Measurements from ENCODE around the gene HCAR3. TPM values are rescaled to one million over a fixed set of nuclear protein-coding genes. Genes with fewer than 3 reads are reported as not detected.
"Not testable (repeated sequence)": the region's sequence is repeated elsewhere in the genome, so short reads cannot be mapped to it uniquely, and the experiment has no call there.

The HCAR3 gene
- polyA plus RNA-seq, 1 donor, result 0.28 TPM

DNA sequence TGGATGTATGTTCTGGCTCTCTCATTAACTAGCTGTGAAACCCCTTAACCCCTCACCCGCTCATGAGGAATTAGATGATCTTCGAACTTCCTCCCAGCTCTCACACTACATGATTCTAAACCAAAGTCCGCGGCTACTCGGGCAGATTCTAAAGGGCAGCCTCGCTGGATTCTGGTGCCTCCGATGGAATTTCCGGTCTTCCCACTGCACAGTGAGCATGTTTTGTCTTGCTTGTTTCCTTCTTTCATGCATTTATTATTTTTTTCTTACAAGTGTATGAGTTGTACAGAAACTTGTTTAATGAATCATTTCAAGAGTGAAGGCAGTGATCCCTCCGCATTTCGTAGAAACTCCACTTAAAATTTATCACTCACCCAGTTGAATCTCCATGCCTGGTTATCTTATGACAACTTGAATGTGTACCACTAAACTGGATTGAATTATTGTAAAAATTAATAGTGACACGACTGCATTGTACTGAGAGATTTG lies 4.5 kb upstream of the HCAR3 start:
- no peak for DNase-seq

GRCh38 chr12:122715211-122715610 lies 1.4 kb downstream of the HCAR3 start:
- not testable (repeated sequence) for DNase-seq

- not testable (repeated sequence) for DNase-seq
Observed at GRCh38 chr12:122713491-122714188, 3.0 kb downstream of the HCAR3 start.

- DNase-seq, result not testable (repeated sequence)
Observed at GRCh38 chr12:122711266-122711665, 5.3 kb downstream of the HCAR3 start.

DNA sequence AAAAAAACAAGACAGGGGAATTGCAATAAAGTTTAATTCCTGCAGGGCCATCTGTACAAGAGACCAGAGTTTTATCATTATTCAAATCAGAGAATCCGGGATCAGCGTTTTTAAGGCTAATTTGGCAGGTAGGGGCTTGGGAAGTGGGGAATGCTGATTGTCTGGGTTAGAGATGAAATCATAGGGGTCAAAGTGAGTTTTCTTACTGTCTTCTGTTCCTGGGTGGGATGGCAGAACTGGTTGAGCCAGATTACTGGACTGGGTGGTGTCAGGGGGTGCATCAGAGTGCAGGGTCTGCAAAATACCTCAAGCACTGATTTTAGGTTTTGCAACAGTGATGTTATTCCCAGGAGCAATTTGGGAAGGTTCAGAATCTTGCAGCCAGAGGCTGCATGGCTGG lies 6.3 kb downstream of the HCAR3 start:
- not testable (repeated sequence) for DNase-seq

- DNase-seq, result not testable (repeated sequence)
Observed at GRCh38 chr12:122709287-122709686, 7.3 kb downstream of the HCAR3 start.

DNA sequence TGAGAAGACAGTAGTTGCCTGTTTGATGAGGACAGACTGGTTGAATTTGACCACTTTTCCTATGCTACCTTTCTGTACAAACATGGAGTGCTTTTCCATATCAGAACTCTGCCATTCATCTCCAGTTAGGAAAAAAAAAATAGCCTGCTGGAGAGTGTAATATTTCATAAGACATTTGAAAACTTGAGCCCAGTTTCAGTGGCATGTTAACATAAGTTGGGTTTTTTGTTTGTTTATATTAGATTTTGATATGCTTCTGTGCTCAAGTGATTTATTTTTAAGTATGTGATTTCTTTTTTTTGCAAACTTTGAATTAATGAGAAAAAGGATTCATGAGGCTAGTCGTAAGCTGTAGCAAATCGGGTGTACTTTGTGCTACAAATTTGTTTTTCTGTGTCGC lies 12.8 kb downstream of the HCAR3 start:
- DNase-seq, result not testable (repeated sequence)

- not testable (repeated sequence) for DNase-seq
Observed at GRCh38 chr12:122702890-122703611, 13.6 kb downstream of the HCAR3 start, which contains the start of gene HCAR2. HCAR2 (minus strand) TSS chr12:122703357; CDS start chr12:122703283, 74 bp downstream.

GRCh38 chr12:122701481-122701880 lies 15.1 kb downstream of the HCAR3 start:
- not testable (repeated sequence) for DNase-seq

- DNase-seq, result not testable (repeated sequence)
Observed at GRCh38 chr12:122700038-122700710, 16.4 kb downstream of the HCAR3 start.

DNA sequence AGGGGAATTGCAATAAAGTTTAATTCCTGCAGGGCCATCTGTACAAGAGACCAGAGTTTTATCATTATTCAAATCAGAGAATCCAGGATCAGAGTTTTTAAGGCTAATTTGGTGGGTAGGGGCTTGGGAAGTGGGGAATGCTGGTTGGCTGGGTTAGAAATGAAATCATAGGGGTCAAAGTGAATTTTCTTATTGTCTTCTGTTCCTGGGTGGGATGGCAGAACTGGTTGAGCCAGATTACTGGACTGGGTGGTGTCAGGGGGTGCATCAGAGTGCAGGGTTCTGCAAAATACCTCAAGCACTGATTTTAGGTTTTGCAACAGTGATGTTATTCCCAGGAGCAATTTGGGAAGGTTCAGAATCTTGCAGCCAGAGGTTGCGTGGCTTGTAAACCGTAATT lies 19.7 kb downstream of the HCAR3 start:
- not testable (repeated sequence) for DNase-seq

- DNase-seq, result no peak
Observed at GRCh38 chr12:122691566-122691965, 25.0 kb downstream of the HCAR3 start.

DNA sequence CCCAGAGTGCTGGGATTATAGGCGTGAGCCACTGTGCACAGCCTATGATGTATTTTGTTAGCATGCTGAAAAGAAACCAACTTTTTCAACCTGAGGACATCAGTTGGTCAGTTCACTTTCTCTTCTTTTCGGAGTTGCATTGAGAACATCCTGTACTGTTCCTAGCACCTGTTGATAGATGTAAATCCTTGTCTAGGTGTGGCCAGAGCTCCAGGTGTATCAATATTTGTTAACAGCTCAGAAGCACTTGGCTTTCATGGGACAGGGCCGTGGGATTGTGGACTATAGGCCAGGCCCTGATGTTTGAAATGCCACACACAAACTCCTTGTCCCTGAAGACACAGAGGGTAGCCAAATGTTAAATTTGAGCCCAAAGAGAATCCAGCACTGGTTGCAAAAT lies 28.3 kb downstream of the HCAR3 start:
- no peak for DNase-seq

- DNase-seq, result no peak
Observed at GRCh38 chr12:122687086-122687485, 29.5 kb downstream of the HCAR3 start.

GRCh38 chr12:122686538-122686937 lies 30.1 kb downstream of the HCAR3 start:
- no peak for DNase-seq

DNA sequence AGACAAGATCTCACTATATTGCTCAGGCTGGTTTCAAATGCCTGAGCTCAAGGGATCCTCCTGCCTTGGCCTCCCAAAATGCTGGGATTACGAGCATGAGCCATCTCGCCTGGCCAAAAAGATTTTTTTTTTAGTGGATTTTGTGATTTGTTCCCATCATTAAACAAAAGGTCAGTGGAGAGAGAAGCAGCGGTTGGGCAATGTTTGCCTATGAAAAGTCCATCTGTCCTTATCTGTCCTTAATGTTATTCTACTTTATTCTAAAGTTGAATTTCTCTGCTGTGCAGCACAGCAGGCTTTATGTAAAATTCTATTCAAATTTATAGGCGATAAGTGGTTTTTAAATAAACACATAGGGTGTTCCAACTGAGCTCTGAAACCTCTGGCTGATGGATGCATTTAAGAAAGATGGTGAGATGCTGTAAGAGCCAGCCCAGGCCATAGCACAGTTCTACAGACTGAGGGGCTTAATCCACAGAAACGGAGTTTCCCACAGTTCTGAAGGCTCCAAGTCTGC lies 32.3 kb downstream of the HCAR3 start:
- DNase-seq, result no peak

GRCh38 chr12:122681814-122682213 lies 34.8 kb downstream of the HCAR3 start:
- DNase-seq, result no peak

- not testable (repeated sequence) for DNase-seq
Observed at GRCh38 chr12:122680989-122681388, 35.6 kb downstream of the HCAR3 start.

DNA sequence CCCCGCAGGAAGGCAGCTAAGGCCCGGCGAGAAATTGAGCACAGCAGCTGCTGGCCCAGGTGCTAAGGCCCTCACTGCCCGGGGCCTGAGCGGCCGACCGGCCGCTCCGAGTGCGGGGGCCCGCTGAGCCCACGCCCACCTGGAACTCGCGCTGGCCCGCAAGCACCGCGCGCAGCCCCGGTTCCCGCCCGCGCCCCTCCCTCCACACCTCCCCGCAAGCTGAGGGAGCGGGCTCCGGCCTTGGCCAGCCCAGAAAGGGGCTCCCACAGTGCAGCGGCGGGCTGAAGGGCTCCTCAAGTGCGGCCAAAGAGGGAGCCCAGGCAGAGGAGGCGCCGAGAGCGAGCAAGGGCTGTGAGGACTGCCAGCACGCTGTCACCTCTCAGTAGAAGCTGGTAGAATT lies 39.8 kb downstream of the HCAR3 start:
- DNase-seq, result not testable (repeated sequence)

- DNase-seq, result not testable (repeated sequence)
Observed at GRCh38 chr12:122676015-122676414, 40.6 kb downstream of the HCAR3 start.

- DNase-seq, result no peak
Observed at GRCh38 chr12:122672515-122672914, 44.1 kb downstream of the HCAR3 start.

- no peak for DNase-seq
Observed at GRCh38 chr12:122669397-122670070, 47.1 kb downstream of the HCAR3 start.
